Activated CD4-positive, alpha-beta memory T cell treated with anti-CD3 and anti-CD28 coated beads for 36 hours (primary cell): Measurements from ENCODE around the gene TTC8. TPM values are rescaled to one million over a fixed set of nuclear protein-coding genes. Genes with fewer than 3 reads are reported as not detected.

ENCODE experiments used
- CTCF ChIA-PET: fragments of 350-600 bp; sonication (Branson Sonifier 250); formaldehyde crosslinking; loops from one replicate; lab custom pipeline; 2021; ENCODE audit warnings: antibody characterized with exemption, inconsistent platforms; lab: Charles Lee
- POLR2A ChIA-PET: fragments of 350-600 bp; sonication (Branson Sonifier 250); formaldehyde crosslinking; loops from one replicate; lab custom pipeline; 2021; ENCODE audit warnings: antibody characterized with exemption; lab: Charles Lee
- DNase-seq: peaks from one replicate; pipeline ENCODE4 v3.0.0-alpha.2; 2020
- H3K27ac Mint-ChIP-seq: one replicate; pipeline ENCODE4 v1.8.0; 2021; ENCODE audit warnings: mixed read lengths
- H3K27me3 Mint-ChIP-seq: one replicate; pipeline ENCODE4 v1.8.0; 2021; ENCODE audit warnings: mixed read lengths
- H3K36me3 Mint-ChIP-seq: one replicate; pipeline ENCODE4 v1.8.0; 2021; ENCODE audit warnings: mixed read lengths
- H3K4me1 Mint-ChIP-seq: one replicate; pipeline ENCODE4 v1.8.0; 2021; ENCODE audit warnings: low read depth, mixed read lengths
- H3K4me3 Mint-ChIP-seq: one replicate; pipeline ENCODE4 v1.8.0; 2021; ENCODE audit warnings: mild to moderate bottlenecking, mixed read lengths
- H3K9me3 Mint-ChIP-seq: one replicate; pipeline ENCODE4 v1.8.0; 2021; ENCODE audit warnings: mixed read lengths
- intact Hi-C: fragments of 100-400 bp; cut with micrococcal nuclease; formaldehyde crosslinking; loops from one replicate; pipeline ENCODE4 v1.15.1; 2023
- total RNA-seq, 2 experiments: library from RNA; stranded (reverse); gene quantifications; one replicate each; pipeline ENCODE4 v1.2.3, GENCODE V29; 2021

Gene TTC8
- total RNA-seq, 2 experiments from 2014 or later = 3.3 to 4.9 TPM

GRCh38 chr14:88911809-88912208 lies 87.4 kb downstream of the TTC8 start:
- ChIA-PET POLR2A (interaction anchor here (0.5 kb wide), 1 partner anchor 431 kb away, joined by 3 read pairs; no protein-coding TSS in a partner anchor), CTCF (no interaction called here)
- no peak for DNase-seq
- intact Hi-C loops = no loop called here
- Mint-ChIP-seq H3K27ac (no peak overlapping the region), H3K4me3 (no peak overlapping the region), H3K36me3 (no peaks in the 10 kb centered on the region), H3K9me3 (peaks cover 2% of the 10 kb centered on the region), H3K27me3 (peaks cover 10% of the 10 kb centered on the region), H3K4me1 (no peaks in the 10 kb centered on the region)

GRCh38 chr14:88914956-88915355 lies 90.5 kb downstream of the TTC8 start:
- H3K9me3 Mint-ChIP-seq = no peaks in the 10 kb centered on the region
- CTCF ChIA-PET = no interaction called here
- POLR2A ChIA-PET = no interaction called here
- DNase-seq = no peak
- no peak overlapping the region for H3K27ac Mint-ChIP-seq
- no peak overlapping the region for H3K4me3 Mint-ChIP-seq
- H3K36me3 Mint-ChIP-seq = no peaks in the 10 kb centered on the region
- intact Hi-C loops = no loop called here
- H3K27me3 Mint-ChIP-seq = peaks cover 7% of the 10 kb centered on the region
- H3K4me1 Mint-ChIP-seq = no peaks in the 10 kb centered on the region

GRCh38 chr14:88919502-88919901 lies 95.1 kb downstream of the TTC8 start:
- ChIA-PET CTCF (no interaction called here), POLR2A (no interaction called here)
- peaks cover 11% of the 10 kb centered on the region for H3K27me3 Mint-ChIP-seq
- H3K9me3 Mint-ChIP-seq = peaks cover 10% of the 10 kb centered on the region
- H3K4me3 Mint-ChIP-seq = no peak overlapping the region
- no peak for DNase-seq
- intact Hi-C loops = no loop called here
- H3K36me3 Mint-ChIP-seq = no peaks in the 10 kb centered on the region
- no peak overlapping the region for H3K27ac Mint-ChIP-seq
- H3K4me1 Mint-ChIP-seq = no peaks in the 10 kb centered on the region

Other genes with a start within 250 kb of the TTC8 start
- gene EML5, start 31.7 kb upstream of the TTC8 start, total RNA-seq = 1 to 10 TPM; 5.7 to 6.2 TPM